GM23248 (cell line): ENCODE data around the gene IL18.

Experiments used
- EZH2 ChIP-seq: fragments of 200-600 bp; sonication (generic); IDR thresholded peaks from 2 replicates; pipeline ENCODE4 v1.6.1; 2018; ENCODE audit warnings: antibody characterized with exemption, mild to moderate bottlenecking; ENCODE audit not compliant: insufficient read depth, poor library complexity, severe bottlenecking
- EZH2phosphoT487 ChIP-seq: fragments of 200-600 bp; sonication (generic); IDR thresholded peaks from 2 replicates; pipeline ENCODE4 v1.6.1; 2018; ENCODE audit warnings: antibody characterized with exemption, moderate library complexity, mild to moderate bottlenecking, low read depth; ENCODE audit not compliant: insufficient read depth

DNA sequence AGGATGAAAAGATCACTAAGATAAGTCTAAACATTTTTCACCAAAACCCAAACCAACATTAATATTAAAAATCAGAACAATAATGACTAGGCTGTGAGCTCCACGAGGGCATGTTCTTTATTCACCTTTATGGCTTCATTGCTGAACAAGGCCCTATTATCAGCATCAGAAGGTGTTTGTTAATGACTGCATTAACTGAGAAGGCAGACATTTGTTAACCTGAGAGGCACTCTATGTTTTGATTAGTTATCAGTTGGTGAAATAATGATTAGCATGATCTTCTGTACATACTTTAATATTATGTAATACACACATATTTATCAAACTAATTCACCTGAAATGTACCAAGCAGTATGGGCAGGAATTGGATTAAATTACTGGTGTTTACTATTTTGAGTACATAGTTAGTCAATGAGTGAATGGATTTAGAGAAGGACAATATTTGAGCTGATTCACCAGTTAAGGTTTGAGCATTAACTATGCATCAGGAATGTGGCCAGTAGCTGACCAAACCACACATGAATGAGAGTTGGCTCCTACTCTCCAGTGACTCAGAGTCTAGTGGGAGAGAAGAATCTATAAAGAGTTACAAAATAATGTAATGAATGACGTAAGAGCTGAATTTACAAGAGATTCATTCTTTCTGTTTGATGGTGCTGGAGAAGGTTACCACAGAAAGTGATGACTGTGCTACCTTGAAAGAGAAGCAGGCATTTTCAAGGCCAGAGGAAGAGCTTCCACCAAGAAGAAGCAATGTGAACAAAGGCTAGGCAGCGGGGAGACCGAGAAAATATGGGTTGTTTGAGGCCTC lies 6.7 kb downstream of the IL18 start:
- TF ChIP-seq EZH2 (no peak), EZH2phosphoT487 (no peak)
